Osteocyte (in vitro differentiated cells): Measurements from ENCODE around the gene FAM200B. TPM values are rescaled to one million over a fixed set of nuclear protein-coding genes. Genes with fewer than 3 reads are reported as not detected.

Source experiments
- DNase-seq: peaks from one replicate; pipeline ENCODE4 v3.0.0; 2021; ENCODE audit warnings: mixed read lengths; ENCODE audit not compliant: unreplicated experiment; ENCODE audit errors: extremely low spot score
- H3K27ac Mint-ChIP-seq: one replicate; pipeline ENCODE4 v1.8.0; 2021; ENCODE audit warnings: mild to moderate bottlenecking, mixed read lengths; ENCODE audit not compliant: unreplicated experiment
- H3K27me3 Mint-ChIP-seq: one replicate; pipeline ENCODE4 v1.8.0; 2021; ENCODE audit warnings: mixed read lengths; ENCODE audit not compliant: unreplicated experiment
- H3K36me3 Mint-ChIP-seq: one replicate; pipeline ENCODE4 v1.8.0; 2021; ENCODE audit warnings: mixed read lengths; ENCODE audit not compliant: unreplicated experiment
- H3K4me1 Mint-ChIP-seq: one replicate; pipeline ENCODE4 v1.8.0; 2021; ENCODE audit warnings: mixed read lengths; ENCODE audit not compliant: unreplicated experiment
- H3K4me3 Mint-ChIP-seq: one replicate; pipeline ENCODE4 v1.8.0; 2021; ENCODE audit warnings: mild to moderate bottlenecking, moderate library complexity, mixed read lengths; ENCODE audit not compliant: unreplicated experiment
- H3K9me3 Mint-ChIP-seq: one replicate; pipeline ENCODE4 v1.8.0; 2021; ENCODE audit warnings: mixed read lengths; ENCODE audit not compliant: unreplicated experiment
- total RNA-seq: library from RNA; stranded (reverse); gene quantifications from 2 replicates; pipeline ENCODE4 v1.2.1, GENCODE V29; 2021
- TF ChIP-seq, protein P1 (sequence below): fragments of 200-600 bp; sonication (generic); IDR thresholded peaks from 2 replicates; pipeline ENCODE4 v1.5.0; 2021; ENCODE audit warnings: antibody characterized with exemption, mild to moderate bottlenecking, moderate library complexity

Gene FAM200B
- total RNA-seq, 1 donor from 2014 or later, result 45.0 TPM

DNA sequence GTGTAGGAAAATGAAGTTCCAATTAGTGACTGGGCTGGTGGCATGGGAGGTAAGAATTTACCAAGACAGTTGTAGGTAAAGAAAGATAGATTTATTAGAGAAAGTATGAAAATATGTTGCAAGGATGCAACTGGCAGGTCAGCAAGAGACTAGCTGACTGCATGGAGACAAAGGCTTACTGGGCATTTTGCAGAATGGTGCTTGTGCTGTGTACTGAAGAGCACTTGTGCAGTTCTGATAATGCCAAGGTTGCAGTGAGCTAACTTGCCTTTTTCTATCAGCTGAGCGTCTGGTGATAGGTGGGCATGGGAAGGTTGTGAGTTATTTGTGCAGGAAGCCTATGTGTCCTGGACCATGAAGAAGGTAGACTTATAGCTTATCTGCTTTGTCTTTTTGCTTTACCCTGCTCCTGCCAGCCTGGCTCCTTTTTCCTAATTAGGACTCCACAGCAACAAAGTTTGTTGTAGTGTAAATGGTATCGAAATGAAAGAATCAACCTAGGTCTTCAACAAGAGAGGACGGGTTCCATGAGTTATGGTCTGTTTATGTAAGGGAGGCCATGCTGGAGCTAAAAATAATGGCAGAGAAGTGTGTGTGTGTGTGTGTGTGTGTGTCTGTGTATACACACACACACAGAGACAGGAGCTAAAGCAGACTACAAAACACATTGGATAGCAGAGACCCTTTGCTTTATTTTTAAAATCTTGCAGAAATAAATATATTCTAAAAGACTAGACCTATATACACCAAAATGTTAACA lies 36.2 kb downstream of the FAM200B start:
- Mint-ChIP-seq H3K4me1 (peaks cover 41% of the 10 kb centered on the region), H3K4me3 (no peak overlapping the region), H3K27me3 (no peaks in the 10 kb centered on the region), H3K36me3 (no peaks in the 10 kb centered on the region), H3K9me3 (no peaks in the 10 kb centered on the region), H3K27ac (peak overlapping the region; percentile 47)
- TF ChIP-seq, protein P1, sequence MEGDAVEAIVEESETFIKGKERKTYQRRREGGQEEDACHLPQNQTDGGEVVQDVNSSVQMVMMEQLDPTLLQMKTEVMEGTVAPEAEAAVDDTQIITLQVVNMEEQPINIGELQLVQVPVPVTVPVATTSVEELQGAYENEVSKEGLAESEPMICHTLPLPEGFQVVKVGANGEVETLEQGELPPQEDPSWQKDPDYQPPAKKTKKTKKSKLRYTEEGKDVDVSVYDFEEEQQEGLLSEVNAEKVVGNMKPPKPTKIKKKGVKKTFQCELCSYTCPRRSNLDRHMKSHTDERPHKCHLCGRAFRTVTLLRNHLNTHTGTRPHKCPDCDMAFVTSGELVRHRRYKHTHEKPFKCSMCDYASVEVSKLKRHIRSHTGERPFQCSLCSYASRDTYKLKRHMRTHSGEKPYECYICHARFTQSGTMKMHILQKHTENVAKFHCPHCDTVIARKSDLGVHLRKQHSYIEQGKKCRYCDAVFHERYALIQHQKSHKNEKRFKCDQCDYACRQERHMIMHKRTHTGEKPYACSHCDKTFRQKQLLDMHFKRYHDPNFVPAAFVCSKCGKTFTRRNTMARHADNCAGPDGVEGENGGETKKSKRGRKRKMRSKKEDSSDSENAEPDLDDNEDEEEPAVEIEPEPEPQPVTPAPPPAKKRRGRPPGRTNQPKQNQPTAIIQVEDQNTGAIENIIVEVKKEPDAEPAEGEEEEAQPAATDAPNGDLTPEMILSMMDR, result no peak
- DNase-seq, result no peak

DNA sequence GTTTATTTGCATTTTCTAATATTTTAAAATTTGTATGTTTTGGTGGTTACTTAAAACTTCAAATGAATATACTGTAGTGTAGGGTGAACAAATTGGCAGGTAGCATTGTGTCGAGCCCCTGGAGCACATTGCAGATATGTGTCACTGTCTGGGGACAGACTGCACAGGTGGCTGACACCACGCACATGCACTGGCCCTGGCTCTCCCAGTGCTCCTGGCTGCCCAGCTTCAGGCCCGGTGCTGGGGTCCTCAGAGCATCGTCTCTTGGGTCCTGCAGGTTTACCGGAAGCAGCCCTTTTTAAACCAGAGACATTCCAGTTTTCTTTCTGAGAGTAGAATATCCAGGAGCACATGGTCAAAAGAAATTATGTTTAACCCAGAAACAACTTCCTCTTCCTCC lies 36.8 kb downstream of the FAM200B start:
- H3K36me3 Mint-ChIP-seq, result no peaks in the 10 kb centered on the region
- no peaks in the 10 kb centered on the region for H3K27me3 Mint-ChIP-seq

DNA sequence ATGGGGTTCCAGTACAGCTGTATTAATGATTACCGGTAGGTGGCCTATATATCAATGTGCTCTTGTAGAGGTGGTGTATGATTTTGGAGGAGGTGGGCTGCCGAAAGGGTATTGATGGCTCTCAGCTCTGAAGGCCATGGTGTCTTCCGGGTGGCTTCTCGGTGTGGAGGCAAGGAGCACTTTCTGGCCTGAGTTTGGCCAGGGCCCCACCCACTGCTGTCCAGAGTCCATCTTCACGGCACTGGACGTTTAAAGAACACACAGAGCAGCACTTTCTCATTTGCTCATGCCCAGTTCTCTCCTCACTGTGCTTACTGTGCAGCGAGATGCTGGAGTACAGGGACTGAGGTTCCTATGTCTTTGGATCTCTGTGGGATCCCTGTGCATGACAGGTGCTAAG lies 37.3 kb downstream of the FAM200B start:
- TF ChIP-seq, protein P1, result no peak
- no peaks in the 10 kb centered on the region for H3K9me3 Mint-ChIP-seq
- no peaks in the 10 kb centered on the region for H3K27me3 Mint-ChIP-seq
- no peak for DNase-seq
- H3K36me3 Mint-ChIP-seq, result no peaks in the 10 kb centered on the region
- H3K27ac Mint-ChIP-seq, result no peak overlapping the region
- H3K4me3 Mint-ChIP-seq, result no peak overlapping the region
- peaks cover 48% of the 10 kb centered on the region for H3K4me1 Mint-ChIP-seq

More for the DNA sequence above, 36.8 kb downstream of the FAM200B start:
- Mint-ChIP-seq H3K9me3 (no peaks in the 10 kb centered on the region), H3K4me1 (peaks cover 43% of the 10 kb centered on the region), H3K27ac (no peak overlapping the region), H3K4me3 (no peak overlapping the region)
- DNase-seq, result no peak
- TF ChIP-seq, protein P1, result no peak

DNA sequence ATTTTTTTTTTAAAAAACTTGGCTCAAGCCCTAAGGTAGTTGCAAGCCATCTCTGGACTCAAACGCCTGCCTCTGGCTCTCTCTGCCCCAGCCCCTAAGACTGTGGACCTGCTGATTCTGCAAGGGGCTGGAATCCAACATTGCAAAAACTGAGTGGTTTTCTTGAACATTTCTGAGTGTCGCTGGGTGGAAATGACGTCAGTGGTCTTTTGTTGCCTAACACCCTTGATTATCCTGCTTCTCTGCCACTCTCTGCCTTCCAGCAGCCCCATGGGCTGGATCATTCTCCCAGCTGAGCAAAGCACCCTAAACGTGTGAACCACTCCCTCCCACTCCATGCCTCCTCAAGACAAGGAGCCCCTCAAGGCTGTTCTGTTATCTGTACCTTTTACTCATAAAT lies 37.9 kb downstream of the FAM200B start:
- Mint-ChIP-seq H3K4me1 (peaks cover 46% of the 10 kb centered on the region), H3K4me3 (no peak overlapping the region), H3K36me3 (no peaks in the 10 kb centered on the region), H3K27ac (no peak overlapping the region), H3K27me3 (no peaks in the 10 kb centered on the region), H3K9me3 (no peaks in the 10 kb centered on the region)
- no peak for DNase-seq
- TF ChIP-seq, protein P1, result no peak

DNA sequence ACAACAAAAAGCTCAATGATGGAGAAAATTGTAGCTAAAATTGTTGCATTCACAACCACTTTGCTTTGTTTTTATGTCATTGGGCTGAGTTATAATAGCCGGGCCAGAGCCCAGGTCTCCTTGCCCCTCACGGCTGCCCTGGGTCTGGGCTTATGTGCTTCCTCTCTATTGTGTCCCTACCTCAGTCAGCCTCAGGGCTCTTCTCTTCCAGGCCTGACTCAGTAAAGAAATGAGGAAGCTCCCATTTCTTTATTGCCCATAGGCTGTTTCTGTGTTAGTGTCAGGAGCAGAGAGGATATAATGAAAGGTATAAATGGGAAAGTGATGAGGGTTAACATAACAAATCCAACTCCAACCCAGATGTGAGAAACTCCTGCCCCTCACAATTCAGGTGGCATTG lies 39.2 kb downstream of the FAM200B start:
- no peak overlapping the region for H3K27ac Mint-ChIP-seq
- no peaks in the 10 kb centered on the region for H3K27me3 Mint-ChIP-seq
- TF ChIP-seq, protein P1, result no peak
- no peak for DNase-seq
- no peak overlapping the region for H3K4me3 Mint-ChIP-seq
- peaks cover 33% of the 10 kb centered on the region for H3K4me1 Mint-ChIP-seq
- no peaks in the 10 kb centered on the region for H3K9me3 Mint-ChIP-seq
- H3K36me3 Mint-ChIP-seq, result no peaks in the 10 kb centered on the region
